GM23338 (cell line): ENCODE results near the gene TTC33. TPM values are rescaled to one million over a fixed set of nuclear protein-coding genes. Genes with fewer than 3 reads are reported as not detected.

Source experiments
- ATAC-seq: fragments of 200-7000 bp; cut with Tn5 transposase; 3 replicates; pipeline ENCODE4 v1.9.1; 2020
- DNase-seq: peaks from one replicate; pipeline ENCODE4 v3.0.0-alpha.2; 2015; ENCODE audit warnings: low spot score
- H2AFZ ChIP-seq: fragments of 200-600 bp; sonication (generic); 2 replicates; pipeline ENCODE4 v1.8.0; 2016; ENCODE audit warnings: antibody characterized with exemption, mild to moderate bottlenecking, moderate library complexity
- H3F3A ChIP-seq: fragments of 200-600 bp; sonication (generic); replicated peaks from 2 replicates; pipeline ENCODE4 v1.8.0; 2017; ENCODE audit warnings: antibody characterized with exemption, mixed run types, low read depth
- H3K27ac ChIP-seq: fragments of 200-600 bp; sonication (generic); 2 replicates; pipeline ENCODE4 v1.6.1; 2016; ENCODE audit warnings: low read depth
- H3K27me3 ChIP-seq: fragments of 200-600 bp; sonication (generic); 2 replicates; pipeline ENCODE4 v1.8.0; 2016; ENCODE audit warnings: mild to moderate bottlenecking, mixed run types, moderate library complexity; ENCODE audit not compliant: insufficient read depth
- H3K36me3 ChIP-seq: fragments of 200-600 bp; sonication (generic); 2 replicates; pipeline ENCODE4 v1.8.0; 2016; ENCODE audit warnings: mild to moderate bottlenecking; ENCODE audit not compliant: insufficient read depth
- H3K4me1 ChIP-seq: fragments of 200-600 bp; sonication (generic); 2 replicates; pipeline ENCODE4 v1.8.0; 2016; ENCODE audit warnings: mild to moderate bottlenecking, moderate library complexity; ENCODE audit not compliant: insufficient read depth
- H3K4me2 ChIP-seq: fragments of 200-600 bp; sonication (generic); 2 replicates; pipeline ENCODE4 v1.7.1; 2017; ENCODE audit warnings: mixed run types
- H3K4me3 ChIP-seq: fragments of 200-600 bp; sonication (generic); 2 replicates; pipeline ENCODE4 v1.6.1; 2016; ENCODE audit warnings: mixed run types
- H3K79me2 ChIP-seq: fragments of 200-600 bp; sonication (generic); replicated peaks from 2 replicates; pipeline ENCODE4 v1.8.0; 2017; ENCODE audit warnings: mild to moderate bottlenecking; ENCODE audit not compliant: insufficient read depth
- H3K9me2 ChIP-seq: fragments of 200-600 bp; sonication (generic); 2 replicates; pipeline ENCODE4 v1.8.0; 2017; ENCODE audit not compliant: insufficient read depth
- H4K20me1 ChIP-seq: fragments of 200-600 bp; sonication (generic); replicated peaks from 2 replicates; pipeline ENCODE4 v1.8.0; 2017; ENCODE audit warnings: mild to moderate bottlenecking; ENCODE audit not compliant: insufficient read depth
- H3K27ac Mint-ChIP-seq: 2 replicates; pipeline ENCODE4 v1.8.0; 2020; ENCODE audit warnings: inconsistent platforms, mild to moderate bottlenecking, moderate library complexity, mixed read lengths
- H3K27me3 Mint-ChIP-seq: 3 replicates; pipeline ENCODE4 v1.8.0; 2022; ENCODE audit warnings: low read depth, mild to moderate bottlenecking, moderate library complexity, mixed read lengths, inconsistent platforms; ENCODE audit not compliant: insufficient read depth, poor library complexity
- H3K36me3 Mint-ChIP-seq: 3 replicates; pipeline ENCODE4 v1.8.0; 2021; ENCODE audit warnings: low read depth, mild to moderate bottlenecking, inconsistent platforms, moderate library complexity, mixed read lengths
- H3K4me1 Mint-ChIP-seq: 3 replicates; pipeline ENCODE4 v1.8.0; 2020; ENCODE audit warnings: mild to moderate bottlenecking, inconsistent platforms, mixed read lengths
- H3K4me3 Mint-ChIP-seq: 3 replicates; pipeline ENCODE4 v1.8.0; 2021; ENCODE audit warnings: moderate library complexity, mild to moderate bottlenecking, inconsistent platforms, mixed read lengths
- H3K9me3 Mint-ChIP-seq: 3 replicates; pipeline ENCODE4 v1.8.0; 2020; ENCODE audit warnings: moderate library complexity, mild to moderate bottlenecking, inconsistent platforms, mixed read lengths
- CREB1 ChIP-seq: fragments of 250-450 bp; sonication (Bioruptor Pico); IDR thresholded peaks from 2 replicates; pipeline ENCODE4 v1.5.0; 2020; ENCODE audit warnings: low read depth, mild to moderate bottlenecking, moderate library complexity
- EZH2 ChIP-seq: fragments of 200-600 bp; sonication (generic); IDR thresholded peaks from one replicate; pipeline ENCODE4 v1.8.0; 2017; ENCODE audit warnings: antibody characterized with exemption, mild to moderate bottlenecking, low read depth; ENCODE audit not compliant: unreplicated experiment
- EZH2phosphoT487 ChIP-seq: fragments of 200-600 bp; sonication (generic); IDR thresholded peaks from one replicate; pipeline ENCODE4 v1.8.1; 2018; ENCODE audit warnings: antibody characterized with exemption; ENCODE audit not compliant: unreplicated experiment
- JUNB ChIP-seq: IDR thresholded peaks from one replicate; pipeline ENCODE4 v1.6.1; 2016; ENCODE audit warnings: antibody characterized with exemption; ENCODE audit not compliant: unreplicated experiment
- NANOG ChIP-seq: IDR thresholded peaks from 2 replicates; pipeline ENCODE4 v1.6.1; 2016; ENCODE audit warnings: antibody characterized with exemption, borderline replicate concordance
- POLR2AphosphoS5 ChIP-seq: IDR thresholded peaks from 2 replicates; pipeline ENCODE4 v1.6.1; 2016; ENCODE audit warnings: antibody characterized with exemption, low read depth
- STAT1 ChIP-seq: IDR thresholded peaks from one replicate; pipeline ENCODE4 v1.6.1; 2016; ENCODE audit warnings: antibody characterized with exemption; ENCODE audit not compliant: unreplicated experiment
- ZNF114 ChIP-seq: fragments of 250-450 bp; sonication (Bioruptor Pico); IDR thresholded peaks from 2 replicates; pipeline ENCODE4 v1.5.0; 2020; ENCODE audit warnings: mild to moderate bottlenecking, moderate library complexity
- ZNF331 ChIP-seq: fragments of 250-450 bp; sonication (Bioruptor Pico); IDR thresholded peaks from 2 replicates; pipeline ENCODE4 v1.5.0; 2020; ENCODE audit warnings: low read depth, mild to moderate bottlenecking, moderate library complexity
- polyA plus RNA-seq: library from polyadenylated mRNA; unstranded; fragments of >200 nt; fragmentation: Nextera tagmentation; extraction: Ambion mirVana; gene quantifications from 2 replicates; pipeline ENCODE4 v1.2.1, GENCODE V29; 2016
- total RNA-seq: library from RNA; depleted of rRNA; stranded (reverse); fragments of >200 nt; shearing (Covaris generic); gene quantifications from 2 replicates; pipeline ENCODE4 v1.2.3, GENCODE V29; 2014
- TF ChIP-seq, protein P1 (sequence below): fragments of 250-450 bp; sonication (Bioruptor Pico); IDR thresholded peaks from 2 replicates; pipeline ENCODE4 v1.5.0; 2020; ENCODE audit warnings: mild to moderate bottlenecking, moderate library complexity
- TF ChIP-seq, protein P2 (sequence below): IDR thresholded peaks from 2 replicates; pipeline ENCODE4 v1.6.1; 2016; ENCODE audit warnings: antibody characterized with exemption
- TF ChIP-seq, protein P3 (sequence below): IDR thresholded peaks from one replicate; pipeline ENCODE4 v1.6.1; 2018; ENCODE audit warnings: antibody characterized with exemption; ENCODE audit not compliant: unreplicated experiment

TTC33 gene
- total and polyA plus RNA-seq, 2 experiments from 2014 or later, result 4.1 to 11.5 TPM

DNA sequence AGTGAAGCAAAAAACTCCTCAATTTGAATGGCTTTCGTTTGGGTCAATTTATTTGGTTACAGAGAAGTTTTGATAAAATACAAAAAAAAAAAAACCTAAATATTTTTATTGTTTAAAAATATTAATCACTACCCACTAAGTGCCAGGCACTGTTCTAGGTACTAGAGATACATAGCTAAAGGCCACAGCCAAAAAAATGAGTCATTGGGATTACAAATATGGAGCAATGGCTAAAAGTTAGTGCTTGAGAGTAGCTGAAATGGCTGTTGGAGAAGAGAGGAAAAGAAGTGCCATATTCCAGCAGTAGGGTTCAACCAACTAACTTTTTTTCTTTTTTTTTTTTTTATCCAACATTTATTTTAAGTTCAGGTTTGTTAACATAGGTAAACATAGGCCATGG is 206.1 kb downstream of the TTC33 start:
- no peaks in the 10 kb centered on the region for H3K36me3 ChIP-seq
- Mint-ChIP-seq H3K4me1 (peaks cover 9% of the 10 kb centered on the region; the same call in 2 of the 3 replicates), H3K36me3 (no peaks in the 10 kb centered on the region), H3K27ac (no peak overlapping the region), H3K4me3 (no peak overlapping the region), H3K27me3 (no peaks in the 10 kb centered on the region), H3K9me3 (no peaks in the 10 kb centered on the region)
- no peaks in the 10 kb centered on the region for H3K27me3 ChIP-seq
- ATAC-seq (no peak), DNase-seq (no peak)
- H3K4me2 ChIP-seq, result no peak overlapping the region
- no peaks in the 10 kb centered on the region for H3K79me2 ChIP-seq
- H4K20me1 ChIP-seq, result no peaks in the 10 kb centered on the region
- H3K4me3 ChIP-seq, result no peak overlapping the region
- H3K27ac ChIP-seq, result no peak overlapping the region
- no peak for TF ChIP-seq STAT1
- no peak for TF ChIP-seq JUNB
- H3K9me2 ChIP-seq, result no peaks in the 10 kb centered on the region
- H2AFZ ChIP-seq, result no peak overlapping the region
- H3F3A ChIP-seq, result no peaks in the 10 kb centered on the region
- H3K4me1 ChIP-seq, result peaks cover 8% of the 10 kb centered on the region; the same call in 1 of the 2 replicates

DNA sequence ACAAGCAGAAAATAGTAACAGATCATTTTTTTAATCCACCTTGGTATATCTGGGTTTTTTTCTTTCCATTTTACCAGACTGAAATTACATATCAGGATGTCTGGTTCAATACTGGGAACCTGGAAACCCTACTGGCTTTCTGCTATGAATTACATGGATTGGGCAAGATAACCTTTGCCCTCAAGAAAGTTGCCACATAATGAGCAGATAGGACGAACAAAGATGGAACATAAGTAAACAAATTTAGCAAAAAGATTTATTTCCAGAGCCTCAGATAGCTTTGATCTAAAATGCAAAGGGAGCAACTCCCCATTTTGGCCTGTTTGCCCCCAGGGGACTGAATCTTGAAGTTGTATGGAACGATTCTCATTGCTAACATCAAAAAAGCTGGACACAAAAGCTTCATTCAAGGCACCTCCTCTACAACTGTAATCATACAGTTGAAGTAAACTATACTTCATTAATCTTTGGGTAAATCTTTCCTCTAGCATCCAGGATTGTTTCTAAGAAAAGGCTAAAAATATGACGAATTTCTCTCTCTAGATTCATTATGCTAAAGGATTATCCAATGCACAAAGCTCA is 207.7 kb downstream of the TTC33 start:
- no peaks in the 10 kb centered on the region for H3K9me3 Mint-ChIP-seq
- no peaks in the 10 kb centered on the region for H3F3A ChIP-seq
- H3K27ac Mint-ChIP-seq, result no peak overlapping the region
- H3K27me3 ChIP-seq, result no peaks in the 10 kb centered on the region
- no peak overlapping the region for H3K4me2 ChIP-seq
- H3K27me3 Mint-ChIP-seq, result no peaks in the 10 kb centered on the region
- no peak overlapping the region for H2AFZ ChIP-seq
- no peaks in the 10 kb centered on the region for H3K4me1 Mint-ChIP-seq
- DNase-seq (no peak), ATAC-seq (no peak)
- no peaks in the 10 kb centered on the region for H3K36me3 ChIP-seq
- H3K4me3 ChIP-seq, result no peak overlapping the region
- H3K4me1 ChIP-seq, result no peaks in the 10 kb centered on the region
- no peaks in the 10 kb centered on the region for H3K36me3 Mint-ChIP-seq
- H3K9me2 ChIP-seq, result no peaks in the 10 kb centered on the region
- no peak overlapping the region for H3K27ac ChIP-seq
- no peaks in the 10 kb centered on the region for H4K20me1 ChIP-seq
- no peaks in the 10 kb centered on the region for H3K79me2 ChIP-seq
- H3K4me3 Mint-ChIP-seq, result no peak overlapping the region
- TF ChIP-seq CREB1 (CRISPR knock-in tag), result no peak
- TF ChIP-seq ZNF331 (CRISPR knock-in tag), result no peak
- TF ChIP-seq NANOG, result no peak
- TF ChIP-seq EZH2, result no peak
- TF ChIP-seq EZH2phosphoT487, result no peak
- TF ChIP-seq, protein P1, sequence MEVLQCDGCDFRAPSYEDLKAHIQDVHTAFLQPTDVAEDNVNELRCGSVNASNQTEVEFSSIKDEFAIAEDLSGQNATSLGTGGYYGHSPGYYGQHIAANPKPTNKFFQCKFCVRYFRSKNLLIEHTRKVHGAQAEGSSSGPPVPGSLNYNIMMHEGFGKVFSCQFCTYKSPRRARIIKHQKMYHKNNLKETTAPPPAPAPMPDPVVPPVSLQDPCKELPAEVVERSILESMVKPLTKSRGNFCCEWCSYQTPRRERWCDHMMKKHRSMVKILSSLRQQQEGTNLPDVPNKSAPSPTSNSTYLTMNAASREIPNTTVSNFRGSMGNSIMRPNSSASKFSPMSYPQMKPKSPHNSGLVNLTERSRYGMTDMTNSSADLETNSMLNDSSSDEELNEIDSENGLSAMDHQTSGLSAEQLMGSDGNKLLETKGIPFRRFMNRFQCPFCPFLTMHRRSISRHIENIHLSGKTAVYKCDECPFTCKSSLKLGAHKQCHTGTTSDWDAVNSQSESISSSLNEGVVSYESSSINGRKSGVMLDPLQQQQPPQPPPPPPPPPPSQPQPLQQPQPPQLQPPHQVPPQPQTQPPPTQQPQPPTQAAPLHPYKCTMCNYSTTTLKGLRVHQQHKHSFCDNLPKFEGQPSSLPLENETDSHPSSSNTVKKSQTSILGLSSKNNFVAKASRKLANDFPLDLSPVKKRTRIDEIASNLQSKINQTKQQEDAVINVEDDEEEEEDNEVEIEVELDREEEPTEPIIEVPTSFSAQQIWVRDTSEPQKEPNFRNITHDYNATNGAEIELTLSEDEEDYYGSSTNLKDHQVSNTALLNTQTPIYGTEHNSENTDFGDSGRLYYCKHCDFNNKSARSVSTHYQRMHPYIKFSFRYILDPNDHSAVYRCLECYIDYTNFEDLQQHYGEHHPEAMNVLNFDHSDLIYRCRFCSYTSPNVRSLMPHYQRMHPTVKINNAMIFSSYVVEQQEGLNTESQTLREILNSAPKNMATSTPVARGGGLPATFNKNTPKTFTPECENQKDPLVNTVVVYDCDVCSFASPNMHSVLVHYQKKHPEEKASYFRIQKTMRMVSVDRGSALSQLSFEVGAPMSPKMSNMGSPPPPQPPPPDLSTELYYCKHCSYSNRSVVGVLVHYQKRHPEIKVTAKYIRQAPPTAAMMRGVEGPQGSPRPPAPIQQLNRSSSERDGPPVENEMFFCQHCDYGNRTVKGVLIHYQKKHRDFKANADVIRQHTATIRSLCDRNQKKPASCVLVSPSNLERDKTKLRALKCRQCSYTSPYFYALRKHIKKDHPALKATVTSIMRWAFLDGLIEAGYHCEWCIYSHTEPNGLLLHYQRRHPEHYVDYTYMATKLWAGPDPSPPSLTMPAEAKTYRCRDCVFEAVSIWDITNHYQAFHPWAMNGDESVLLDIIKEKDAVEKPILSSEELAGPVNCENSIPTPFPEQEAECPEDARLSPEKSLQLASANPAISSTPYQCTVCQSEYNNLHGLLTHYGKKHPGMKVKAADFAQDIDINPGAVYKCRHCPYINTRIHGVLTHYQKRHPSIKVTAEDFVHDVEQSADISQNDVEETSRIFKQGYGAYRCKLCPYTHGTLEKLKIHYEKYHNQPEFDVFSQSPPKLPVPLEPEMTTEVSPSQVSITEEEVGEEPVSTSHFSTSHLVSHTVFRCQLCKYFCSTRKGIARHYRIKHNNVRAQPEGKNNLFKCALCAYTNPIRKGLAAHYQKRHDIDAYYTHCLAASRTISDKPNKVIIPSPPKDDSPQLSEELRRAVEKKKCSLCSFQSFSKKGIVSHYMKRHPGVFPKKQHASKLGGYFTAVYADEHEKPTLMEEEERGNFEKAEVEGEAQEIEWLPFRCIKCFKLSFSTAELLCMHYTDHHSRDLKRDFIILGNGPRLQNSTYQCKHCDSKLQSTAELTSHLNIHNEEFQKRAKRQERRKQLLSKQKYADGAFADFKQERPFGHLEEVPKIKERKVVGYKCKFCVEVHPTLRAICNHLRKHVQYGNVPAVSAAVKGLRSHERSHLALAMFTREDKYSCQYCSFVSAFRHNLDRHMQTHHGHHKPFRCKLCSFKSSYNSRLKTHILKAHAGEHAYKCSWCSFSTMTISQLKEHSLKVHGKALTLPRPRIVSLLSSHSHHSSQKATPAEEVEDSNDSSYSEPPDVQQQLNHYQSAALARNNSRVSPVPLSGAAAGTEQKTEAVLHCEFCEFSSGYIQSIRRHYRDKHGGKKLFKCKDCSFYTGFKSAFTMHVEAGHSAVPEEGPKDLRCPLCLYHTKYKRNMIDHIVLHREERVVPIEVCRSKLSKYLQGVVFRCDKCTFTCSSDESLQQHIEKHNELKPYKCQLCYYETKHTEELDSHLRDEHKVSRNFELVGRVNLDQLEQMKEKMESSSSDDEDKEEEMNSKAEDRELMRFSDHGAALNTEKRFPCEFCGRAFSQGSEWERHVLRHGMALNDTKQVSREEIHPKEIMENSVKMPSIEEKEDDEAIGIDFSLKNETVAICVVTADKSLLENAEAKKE (CRISPR knock-in tag), result no peak
- TF ChIP-seq, protein P2, sequence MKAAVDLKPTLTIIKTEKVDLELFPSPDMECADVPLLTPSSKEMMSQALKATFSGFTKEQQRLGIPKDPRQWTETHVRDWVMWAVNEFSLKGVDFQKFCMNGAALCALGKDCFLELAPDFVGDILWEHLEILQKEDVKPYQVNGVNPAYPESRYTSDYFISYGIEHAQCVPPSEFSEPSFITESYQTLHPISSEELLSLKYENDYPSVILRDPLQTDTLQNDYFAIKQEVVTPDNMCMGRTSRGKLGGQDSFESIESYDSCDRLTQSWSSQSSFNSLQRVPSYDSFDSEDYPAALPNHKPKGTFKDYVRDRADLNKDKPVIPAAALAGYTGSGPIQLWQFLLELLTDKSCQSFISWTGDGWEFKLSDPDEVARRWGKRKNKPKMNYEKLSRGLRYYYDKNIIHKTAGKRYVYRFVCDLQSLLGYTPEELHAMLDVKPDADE, result no peak
- TF ChIP-seq STAT1, result no peak
- TF ChIP-seq ZNF114, result no peak
- no peak for TF ChIP-seq JUNB
- TF ChIP-seq, protein P3, sequence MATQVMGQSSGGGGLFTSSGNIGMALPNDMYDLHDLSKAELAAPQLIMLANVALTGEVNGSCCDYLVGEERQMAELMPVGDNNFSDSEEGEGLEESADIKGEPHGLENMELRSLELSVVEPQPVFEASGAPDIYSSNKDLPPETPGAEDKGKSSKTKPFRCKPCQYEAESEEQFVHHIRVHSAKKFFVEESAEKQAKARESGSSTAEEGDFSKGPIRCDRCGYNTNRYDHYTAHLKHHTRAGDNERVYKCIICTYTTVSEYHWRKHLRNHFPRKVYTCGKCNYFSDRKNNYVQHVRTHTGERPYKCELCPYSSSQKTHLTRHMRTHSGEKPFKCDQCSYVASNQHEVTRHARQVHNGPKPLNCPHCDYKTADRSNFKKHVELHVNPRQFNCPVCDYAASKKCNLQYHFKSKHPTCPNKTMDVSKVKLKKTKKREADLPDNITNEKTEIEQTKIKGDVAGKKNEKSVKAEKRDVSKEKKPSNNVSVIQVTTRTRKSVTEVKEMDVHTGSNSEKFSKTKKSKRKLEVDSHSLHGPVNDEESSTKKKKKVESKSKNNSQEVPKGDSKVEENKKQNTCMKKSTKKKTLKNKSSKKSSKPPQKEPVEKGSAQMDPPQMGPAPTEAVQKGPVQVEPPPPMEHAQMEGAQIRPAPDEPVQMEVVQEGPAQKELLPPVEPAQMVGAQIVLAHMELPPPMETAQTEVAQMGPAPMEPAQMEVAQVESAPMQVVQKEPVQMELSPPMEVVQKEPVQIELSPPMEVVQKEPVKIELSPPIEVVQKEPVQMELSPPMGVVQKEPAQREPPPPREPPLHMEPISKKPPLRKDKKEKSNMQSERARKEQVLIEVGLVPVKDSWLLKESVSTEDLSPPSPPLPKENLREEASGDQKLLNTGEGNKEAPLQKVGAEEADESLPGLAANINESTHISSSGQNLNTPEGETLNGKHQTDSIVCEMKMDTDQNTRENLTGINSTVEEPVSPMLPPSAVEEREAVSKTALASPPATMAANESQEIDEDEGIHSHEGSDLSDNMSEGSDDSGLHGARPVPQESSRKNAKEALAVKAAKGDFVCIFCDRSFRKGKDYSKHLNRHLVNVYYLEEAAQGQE, result no peak
- no peak for TF ChIP-seq POLR2AphosphoS5
